SK-N-SH treated with all-trans-retinoic acid at 6 μM for 48 hours (cell line): Measurements from ENCODE around the gene CISTR.

Experiments used
- ATAC-seq: fragments of 200-7000 bp; cut with Tn5 transposase; 3 replicates; pipeline ENCODE4 v1.9.1; 2020; ENCODE audit warnings: mild to moderate bottlenecking, moderate library complexity
- ARNTL ChIP-seq: fragments of 450-650 bp; formaldehyde crosslinking; IDR thresholded peaks from 2 replicates; pipeline ENCODE4 v1.5.0; 2020; ENCODE audit warnings: low read depth, mild to moderate bottlenecking, moderate library complexity, borderline replicate concordance
- BACH2 ChIP-seq: fragments of 250-450 bp; sonication (Bioruptor Pico); IDR thresholded peaks from 2 replicates; pipeline ENCODE4 v1.9.0; 2021; ENCODE audit warnings: mild to moderate bottlenecking, borderline replicate concordance
- CSDC2 ChIP-seq: fragments of 250-450 bp; sonication (Bioruptor Pico); IDR thresholded peaks from 2 replicates; pipeline ENCODE4 v1.5.0; 2020; ENCODE audit warnings: mild to moderate bottlenecking, moderate library complexity
- ESRRG ChIP-seq: fragments of 250-450 bp; sonication (Bioruptor Pico); IDR thresholded peaks from 2 replicates; pipeline ENCODE4 v1.6.1; 2021; ENCODE audit warnings: mild to moderate bottlenecking
- GLIS3 ChIP-seq: fragments of 250-450 bp; sonication (Bioruptor Pico); IDR thresholded peaks from 2 replicates; pipeline ENCODE4 v1.5.0; 2020; ENCODE audit warnings: mild to moderate bottlenecking, moderate library complexity
- ISL1 ChIP-seq: fragments of 250-450 bp; sonication (Bioruptor Pico); IDR thresholded peaks from 2 replicates; pipeline ENCODE4 v2.1.2; 2022; ENCODE audit warnings: mild to moderate bottlenecking, moderate library complexity
- OSR1 ChIP-seq: fragments of 250-450 bp; sonication (Bioruptor Pico); IDR thresholded peaks from 2 replicates; pipeline ENCODE4 v1.8.0; 2022; ENCODE audit warnings: moderate library complexity, mild to moderate bottlenecking, inconsistent platforms
- PPARA ChIP-seq: fragments of 250-450 bp; sonication (Bioruptor Pico); IDR thresholded peaks from 2 replicates; pipeline ENCODE4 v1.5.0; 2020; ENCODE audit warnings: mild to moderate bottlenecking, borderline replicate concordance
- RARB ChIP-seq: fragments of 250-450 bp; sonication (Bioruptor Pico); IDR thresholded peaks from 2 replicates; pipeline ENCODE4 v1.8.0; 2021; ENCODE audit warnings: mild to moderate bottlenecking, moderate library complexity
- SNAI2 ChIP-seq: fragments of 250-450 bp; sonication (Bioruptor Pico); IDR thresholded peaks from 2 replicates; pipeline ENCODE4 v1.5.0; 2020; ENCODE audit warnings: mild to moderate bottlenecking, moderate library complexity
- TCF4 ChIP-seq: fragments of 250-450 bp; sonication (Bioruptor Pico); IDR thresholded peaks from 2 replicates; pipeline ENCODE4 v1.8.0; 2021; ENCODE audit warnings: mild to moderate bottlenecking, moderate library complexity, borderline replicate concordance
- TOX ChIP-seq: fragments of 250-450 bp; sonication (Bioruptor Pico); IDR thresholded peaks from 2 replicates; pipeline ENCODE4 v1.8.0; 2021; ENCODE audit warnings: mild to moderate bottlenecking, moderate library complexity, borderline replicate concordance
- ZC3H10 ChIP-seq: fragments of 250-450 bp; sonication (Bioruptor Pico); IDR thresholded peaks from 2 replicates; pipeline ENCODE4 v1.5.1; 2021; ENCODE audit warnings: mild to moderate bottlenecking, moderate library complexity
- ZFP30 ChIP-seq: fragments of 450-650 bp; formaldehyde crosslinking; IDR thresholded peaks from 2 replicates; pipeline ENCODE4 v1.5.0; 2022; ENCODE audit warnings: mild to moderate bottlenecking, moderate library complexity
- ZNF565 ChIP-seq: fragments of 450-650 bp; formaldehyde crosslinking; conservative IDR thresholded peaks from 2 replicates; pipeline ENCODE4 v1.5.0; 2020; ENCODE audit warnings: low read depth, mild to moderate bottlenecking, moderate library complexity
- ZNF70 ChIP-seq: fragments of 450-650 bp; formaldehyde crosslinking; IDR thresholded peaks from 2 replicates; pipeline ENCODE4 v1.5.0; 2020; ENCODE audit warnings: mild to moderate bottlenecking, moderate library complexity
- ZNF8 ChIP-seq: fragments of 450-650 bp; formaldehyde crosslinking; IDR thresholded peaks from 2 replicates; pipeline ENCODE4 v1.5.0; 2020; ENCODE audit warnings: mild to moderate bottlenecking, moderate library complexity
- TF ChIP-seq, protein P1 (sequence below): fragments of 250-450 bp; sonication (Bioruptor Pico); IDR thresholded peaks from 2 replicates; pipeline ENCODE4 v1.5.1; 2020; ENCODE audit warnings: low read depth, mild to moderate bottlenecking, moderate library complexity
- TF ChIP-seq, protein P2 (sequence below): fragments of 250-450 bp; sonication (Bioruptor Pico); IDR thresholded peaks from 2 replicates; pipeline ENCODE4 v1.8.0; 2020; ENCODE audit warnings: mild to moderate bottlenecking, moderate library complexity, borderline replicate concordance
- TF ChIP-seq, protein P3 (sequence below): fragments of 250-450 bp; sonication (Bioruptor Pico); IDR thresholded peaks from 2 replicates; pipeline ENCODE4 v1.8.0; 2021; ENCODE audit warnings: low read depth, mild to moderate bottlenecking, moderate library complexity, borderline replicate concordance
- TF ChIP-seq, protein P4 (sequence below): fragments of 250-450 bp; sonication (Bioruptor Pico); IDR thresholded peaks from 2 replicates; pipeline ENCODE4 v1.5.0; 2020; ENCODE audit warnings: mild to moderate bottlenecking, moderate library complexity
- TF ChIP-seq, protein P5 (sequence below): fragments of 250-450 bp; sonication (Bioruptor Pico); IDR thresholded peaks from 2 replicates; pipeline ENCODE4 v1.5.1; 2021; ENCODE audit warnings: mild to moderate bottlenecking, moderate library complexity

The CISTR gene

DNA sequence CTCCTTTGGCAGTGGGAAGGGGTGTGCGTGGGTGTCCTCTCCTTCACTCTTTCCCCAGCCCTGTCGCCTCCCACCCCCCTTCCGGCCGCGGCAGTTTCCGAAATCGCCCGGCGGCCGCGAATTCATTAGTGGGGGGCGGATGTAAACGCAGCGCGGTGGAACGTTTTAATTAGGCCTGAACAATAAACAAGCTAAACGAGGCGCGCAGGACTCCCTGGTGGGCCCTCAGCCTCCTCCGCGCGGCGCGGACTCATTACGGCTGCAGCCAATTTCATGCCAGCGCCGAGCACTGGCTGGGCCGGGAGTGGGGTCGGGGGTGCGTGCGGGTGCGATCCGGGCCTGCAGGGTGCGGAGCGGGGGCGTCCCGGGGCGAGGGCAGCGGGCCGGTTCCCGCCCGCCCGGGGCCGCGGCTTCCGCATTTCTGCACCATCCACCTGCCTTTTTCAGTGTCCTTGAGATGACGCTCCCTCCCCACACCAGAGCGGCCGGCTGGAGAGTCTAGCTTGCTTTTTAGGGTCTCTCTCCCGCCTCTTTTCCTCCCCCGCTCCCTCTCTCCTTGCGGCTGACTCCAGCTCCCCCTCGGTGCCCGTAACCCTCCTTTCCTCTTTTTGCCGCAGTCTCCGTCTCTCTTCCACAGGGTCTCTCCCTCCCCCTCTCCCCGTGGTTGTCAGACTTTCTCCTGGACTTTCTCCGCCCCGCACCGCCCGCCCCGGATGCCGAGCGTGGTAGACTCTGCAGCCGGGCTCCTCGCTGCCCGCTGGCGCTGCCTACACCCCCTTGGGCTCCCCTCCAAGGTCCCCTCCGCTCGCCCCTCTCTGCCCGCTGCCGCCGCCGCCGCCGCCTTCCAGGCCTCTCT lies at the start of gene CISTR:
Gene CISTR (minus strand): TSS at position 644 of the 856 bp plus-strand sequence.
- TF ChIP-seq ZFP30 (CRISPR knock-in tag) (no peak), ISL1 (CRISPR knock-in tag) (no peak), PPARA (CRISPR knock-in tag) (no peak), ZNF8 (CRISPR knock-in tag) (no peak), RARB (CRISPR knock-in tag) (no peak), ARNTL (CRISPR knock-in tag) (no peak), GLIS3 (CRISPR knock-in tag) (no peak), BACH2 (no peak), ZNF70 (CRISPR knock-in tag) (no peak), SNAI2 (CRISPR knock-in tag) (no peak), TCF4 (CRISPR knock-in tag) (no peak), ESRRG (no peak), CSDC2 (CRISPR knock-in tag) (no peak), OSR1 (no peak)
- TF ChIP-seq, protein P1, sequence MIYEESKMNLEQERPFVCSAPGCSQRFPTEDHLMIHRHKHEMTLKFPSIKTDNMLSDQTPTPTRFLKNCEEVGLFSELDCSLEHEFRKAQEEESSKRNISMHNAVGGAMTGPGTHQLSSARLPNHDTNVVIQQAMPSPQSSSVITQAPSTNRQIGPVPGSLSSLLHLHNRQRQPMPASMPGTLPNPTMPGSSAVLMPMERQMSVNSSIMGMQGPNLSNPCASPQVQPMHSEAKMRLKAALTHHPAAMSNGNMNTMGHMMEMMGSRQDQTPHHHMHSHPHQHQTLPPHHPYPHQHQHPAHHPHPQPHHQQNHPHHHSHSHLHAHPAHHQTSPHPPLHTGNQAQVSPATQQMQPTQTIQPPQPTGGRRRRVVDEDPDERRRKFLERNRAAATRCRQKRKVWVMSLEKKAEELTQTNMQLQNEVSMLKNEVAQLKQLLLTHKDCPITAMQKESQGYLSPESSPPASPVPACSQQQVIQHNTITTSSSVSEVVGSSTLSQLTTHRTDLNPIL: no peak
- TF ChIP-seq, protein P2, sequence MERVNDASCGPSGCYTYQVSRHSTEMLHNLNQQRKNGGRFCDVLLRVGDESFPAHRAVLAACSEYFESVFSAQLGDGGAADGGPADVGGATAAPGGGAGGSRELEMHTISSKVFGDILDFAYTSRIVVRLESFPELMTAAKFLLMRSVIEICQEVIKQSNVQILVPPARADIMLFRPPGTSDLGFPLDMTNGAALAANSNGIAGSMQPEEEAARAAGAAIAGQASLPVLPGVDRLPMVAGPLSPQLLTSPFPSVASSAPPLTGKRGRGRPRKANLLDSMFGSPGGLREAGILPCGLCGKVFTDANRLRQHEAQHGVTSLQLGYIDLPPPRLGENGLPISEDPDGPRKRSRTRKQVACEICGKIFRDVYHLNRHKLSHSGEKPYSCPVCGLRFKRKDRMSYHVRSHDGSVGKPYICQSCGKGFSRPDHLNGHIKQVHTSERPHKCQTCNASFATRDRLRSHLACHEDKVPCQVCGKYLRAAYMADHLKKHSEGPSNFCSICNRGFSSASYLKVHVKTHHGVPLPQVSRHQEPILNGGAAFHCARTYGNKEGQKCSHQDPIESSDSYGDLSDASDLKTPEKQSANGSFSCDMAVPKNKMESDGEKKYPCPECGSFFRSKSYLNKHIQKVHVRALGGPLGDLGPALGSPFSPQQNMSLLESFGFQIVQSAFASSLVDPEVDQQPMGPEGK: no peak
- TF ChIP-seq, protein P3, sequence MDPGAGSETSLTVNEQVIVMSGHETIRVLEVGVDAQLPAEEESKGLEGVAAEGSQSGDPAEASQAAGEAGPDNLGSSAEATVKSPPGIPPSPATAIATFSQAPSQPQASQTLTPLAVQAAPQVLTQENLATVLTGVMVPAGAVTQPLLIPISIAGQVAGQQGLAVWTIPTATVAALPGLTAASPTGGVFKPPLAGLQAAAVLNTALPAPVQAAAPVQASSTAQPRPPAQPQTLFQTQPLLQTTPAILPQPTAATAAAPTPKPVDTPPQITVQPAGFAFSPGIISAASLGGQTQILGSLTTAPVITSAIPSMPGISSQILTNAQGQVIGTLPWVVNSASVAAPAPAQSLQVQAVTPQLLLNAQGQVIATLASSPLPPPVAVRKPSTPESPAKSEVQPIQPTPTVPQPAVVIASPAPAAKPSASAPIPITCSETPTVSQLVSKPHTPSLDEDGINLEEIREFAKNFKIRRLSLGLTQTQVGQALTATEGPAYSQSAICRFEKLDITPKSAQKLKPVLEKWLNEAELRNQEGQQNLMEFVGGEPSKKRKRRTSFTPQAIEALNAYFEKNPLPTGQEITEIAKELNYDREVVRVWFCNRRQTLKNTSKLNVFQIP (CRISPR knock-in tag): no peak
- TF ChIP-seq, protein P4, sequence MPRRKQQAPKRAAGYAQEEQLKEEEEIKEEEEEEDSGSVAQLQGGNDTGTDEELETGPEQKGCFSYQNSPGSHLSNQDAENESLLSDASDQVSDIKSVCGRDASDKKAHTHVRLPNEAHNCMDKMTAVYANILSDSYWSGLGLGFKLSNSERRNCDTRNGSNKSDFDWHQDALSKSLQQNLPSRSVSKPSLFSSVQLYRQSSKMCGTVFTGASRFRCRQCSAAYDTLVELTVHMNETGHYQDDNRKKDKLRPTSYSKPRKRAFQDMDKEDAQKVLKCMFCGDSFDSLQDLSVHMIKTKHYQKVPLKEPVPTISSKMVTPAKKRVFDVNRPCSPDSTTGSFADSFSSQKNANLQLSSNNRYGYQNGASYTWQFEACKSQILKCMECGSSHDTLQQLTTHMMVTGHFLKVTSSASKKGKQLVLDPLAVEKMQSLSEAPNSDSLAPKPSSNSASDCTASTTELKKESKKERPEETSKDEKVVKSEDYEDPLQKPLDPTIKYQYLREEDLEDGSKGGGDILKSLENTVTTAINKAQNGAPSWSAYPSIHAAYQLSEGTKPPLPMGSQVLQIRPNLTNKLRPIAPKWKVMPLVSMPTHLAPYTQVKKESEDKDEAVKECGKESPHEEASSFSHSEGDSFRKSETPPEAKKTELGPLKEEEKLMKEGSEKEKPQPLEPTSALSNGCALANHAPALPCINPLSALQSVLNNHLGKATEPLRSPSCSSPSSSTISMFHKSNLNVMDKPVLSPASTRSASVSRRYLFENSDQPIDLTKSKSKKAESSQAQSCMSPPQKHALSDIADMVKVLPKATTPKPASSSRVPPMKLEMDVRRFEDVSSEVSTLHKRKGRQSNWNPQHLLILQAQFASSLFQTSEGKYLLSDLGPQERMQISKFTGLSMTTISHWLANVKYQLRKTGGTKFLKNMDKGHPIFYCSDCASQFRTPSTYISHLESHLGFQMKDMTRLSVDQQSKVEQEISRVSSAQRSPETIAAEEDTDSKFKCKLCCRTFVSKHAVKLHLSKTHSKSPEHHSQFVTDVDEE (CRISPR knock-in tag): no peak
- TF ChIP-seq, protein P5, sequence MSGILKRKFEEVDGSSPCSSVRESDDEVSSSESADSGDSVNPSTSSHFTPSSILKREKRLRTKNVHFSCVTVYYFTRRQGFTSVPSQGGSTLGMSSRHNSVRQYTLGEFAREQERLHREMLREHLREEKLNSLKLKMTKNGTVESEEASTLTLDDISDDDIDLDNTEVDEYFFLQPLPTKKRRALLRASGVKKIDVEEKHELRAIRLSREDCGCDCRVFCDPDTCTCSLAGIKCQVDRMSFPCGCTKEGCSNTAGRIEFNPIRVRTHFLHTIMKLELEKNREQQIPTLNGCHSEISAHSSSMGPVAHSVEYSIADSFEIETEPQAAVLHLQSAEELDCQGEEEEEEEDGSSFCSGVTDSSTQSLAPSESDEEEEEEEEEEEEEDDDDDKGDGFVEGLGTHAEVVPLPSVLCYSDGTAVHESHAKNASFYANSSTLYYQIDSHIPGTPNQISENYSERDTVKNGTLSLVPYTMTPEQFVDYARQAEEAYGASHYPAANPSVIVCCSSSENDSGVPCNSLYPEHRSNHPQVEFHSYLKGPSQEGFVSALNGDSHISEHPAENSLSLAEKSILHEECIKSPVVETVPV: no peak
- ATAC-seq: peak; percentile 6; the same call in 1 of the 3 replicates

DNA sequence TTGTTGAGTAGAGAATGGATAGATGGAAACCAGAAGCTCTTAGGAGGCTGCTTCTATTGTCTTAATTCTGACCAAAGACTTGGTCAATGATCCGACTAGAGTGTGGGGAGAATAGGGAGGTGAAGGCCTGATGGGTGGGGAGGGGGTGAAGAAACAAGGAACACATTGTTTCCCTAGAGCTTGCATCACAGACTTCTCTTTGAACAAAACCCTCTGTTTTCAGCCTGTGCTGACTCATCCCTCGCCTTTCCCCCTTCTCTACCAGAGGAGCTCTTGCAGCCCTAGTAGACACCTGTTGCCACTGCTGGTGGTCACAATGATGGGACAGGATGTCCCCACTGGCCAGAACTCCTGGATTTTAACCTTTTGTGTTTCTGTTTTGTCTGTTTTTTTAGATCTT lies 46.8 kb upstream of the CISTR start:
- no peak for ATAC-seq
- TF ChIP-seq ZC3H10 (CRISPR knock-in tag) (no peak), ZNF565 (no peak), ZFP30 (CRISPR knock-in tag) (no peak), TOX (no peak), CSDC2 (CRISPR knock-in tag) (no peak), ZNF70 (CRISPR knock-in tag) (no peak)
- TF ChIP-seq, protein P4 (CRISPR knock-in tag): no peak
